Mononuclear cell (primary cell): ENCODE data around the gene SORBS1. TPM values are rescaled to one million over a fixed set of nuclear protein-coding genes. Genes with fewer than 3 reads are reported as not detected.

Experiments used
- H3K27me3 ChIP-seq: 2 replicates; pipeline ENCODE4 v1.6.0; 2011; ENCODE audit warnings: low read length, control low read depth; ENCODE audit not compliant: insufficient read depth
- H3K4me1 ChIP-seq: 2 replicates; pipeline ENCODE4 v1.5.1; 2011; ENCODE audit warnings: mild to moderate bottlenecking, low read length, control low read depth; ENCODE audit not compliant: insufficient read depth
- H3K4me3 ChIP-seq: 2 replicates; pipeline ENCODE4 v1.5.1; 2011; ENCODE audit warnings: mild to moderate bottlenecking, low read length, moderate library complexity
- H3K9me3 ChIP-seq: 2 replicates; pipeline ENCODE4 v1.5.1; 2011; ENCODE audit warnings: low read depth, mild to moderate bottlenecking, control low read depth, low read length
- total RNA-seq: library from RNA; depleted of rRNA; stranded (reverse); fragments of >200 nt; gene quantifications from one replicate; pipeline ENCODE4 v1.2.3, GENCODE V29; 2012

SORBS1 gene
- total RNA-seq, 1 donor, result 5.2 TPM

DNA sequence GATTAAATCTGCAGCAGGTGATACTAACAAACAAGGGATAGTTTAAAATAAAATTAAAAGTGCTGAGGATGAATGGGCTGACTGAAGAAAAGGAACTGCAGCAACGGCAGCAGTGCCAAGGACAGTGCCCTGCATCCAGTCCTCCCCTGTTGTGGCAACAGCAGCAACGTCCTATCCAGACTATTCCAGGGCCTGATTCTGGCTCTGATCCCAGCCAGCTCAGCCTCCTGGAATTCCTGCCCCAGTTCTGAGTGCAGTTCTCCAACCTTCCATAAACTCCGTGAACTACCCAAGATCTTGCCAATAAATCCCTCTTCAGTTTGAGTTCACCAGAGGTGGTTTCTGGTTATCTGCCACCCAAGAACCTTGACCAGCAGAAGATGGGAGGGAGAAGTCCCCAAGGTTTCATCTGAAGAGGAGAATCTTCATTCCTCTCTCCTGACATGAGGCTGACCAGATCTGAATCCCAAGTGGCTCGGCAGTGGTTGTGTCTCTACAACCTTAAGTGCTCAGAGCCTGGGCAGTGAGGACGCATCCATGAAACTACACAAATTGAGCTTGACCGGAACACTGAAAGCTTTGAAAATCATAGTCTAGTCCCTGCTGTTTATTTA is 115.8 kb downstream of the SORBS1 start:
- H3K9me3 ChIP-seq, result no peaks in the 10 kb centered on the region
- no peak overlapping the region for H3K4me3 ChIP-seq

DNA sequence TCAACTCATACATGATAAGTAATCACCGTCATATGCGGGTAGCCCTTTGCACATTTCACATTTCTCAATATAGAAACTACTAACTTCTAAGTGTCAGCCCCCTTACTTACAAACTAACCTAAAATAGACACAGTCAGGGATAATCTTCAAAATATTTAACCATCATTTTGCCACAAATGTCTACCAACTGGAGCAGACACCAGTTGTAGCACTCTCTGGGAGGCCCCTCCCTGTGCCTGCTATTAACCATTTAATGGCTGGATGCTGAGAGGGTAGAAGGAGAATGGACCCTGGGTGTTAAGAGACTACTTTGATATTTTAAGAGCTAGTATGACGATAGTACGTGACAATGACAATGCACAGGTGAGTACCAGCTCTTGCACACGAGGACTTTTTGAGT is 116.4 kb downstream of the SORBS1 start:
- Histone ChIP-seq H3K4me1 (no peaks in the 10 kb centered on the region), H3K4me3 (no peak overlapping the region), H3K9me3 (no peaks in the 10 kb centered on the region), H3K27me3 (no peaks in the 10 kb centered on the region)

More for the DNA sequence above, 115.8 kb downstream of the SORBS1 start:
- Histone ChIP-seq H3K4me1 (no peaks in the 10 kb centered on the region), H3K27me3 (no peaks in the 10 kb centered on the region)

DNA sequence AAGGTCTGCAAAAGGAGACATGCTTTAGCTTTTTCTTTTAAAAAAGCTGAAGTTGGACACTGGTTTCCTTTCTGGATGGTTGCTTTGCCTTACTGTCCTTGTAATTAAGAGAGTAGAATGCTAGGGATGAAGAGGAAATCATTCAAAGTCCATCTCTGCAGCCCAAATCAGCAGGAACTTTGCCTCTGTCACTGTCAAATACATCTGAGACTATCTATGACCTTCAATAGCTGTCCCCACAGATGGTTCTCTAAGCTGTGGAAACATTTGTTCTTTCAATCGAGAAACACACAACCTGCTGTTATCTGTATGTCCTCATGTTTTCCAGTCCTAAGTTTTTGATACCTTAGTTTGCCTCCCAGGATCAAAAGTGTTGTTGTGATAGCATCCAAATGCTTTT is 117.5 kb downstream of the SORBS1 start:
- Histone ChIP-seq H3K4me1 (no peaks in the 10 kb centered on the region), H3K27me3 (no peaks in the 10 kb centered on the region), H3K9me3 (no peaks in the 10 kb centered on the region)

DNA sequence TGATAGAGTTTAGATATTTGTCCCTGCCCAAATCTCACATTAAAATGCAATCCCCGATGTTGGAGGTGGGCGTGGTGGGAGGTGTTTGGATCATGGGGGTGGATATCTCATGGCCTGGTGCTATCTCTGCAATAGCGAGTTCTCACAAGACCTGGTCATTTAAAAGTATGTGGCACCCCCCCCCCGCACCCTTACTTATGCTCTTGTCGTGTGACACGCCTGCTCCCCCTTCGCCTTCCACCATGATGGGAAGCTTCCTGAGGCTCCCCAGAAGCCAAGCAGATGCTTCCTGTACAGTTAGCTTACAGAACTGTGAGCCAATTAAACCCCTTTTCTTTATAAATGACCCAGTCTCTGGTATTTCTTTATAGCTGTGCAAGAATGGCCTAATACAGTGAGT is 118.8 kb downstream of the SORBS1 start:
- Histone ChIP-seq H3K9me3 (no peaks in the 10 kb centered on the region), H3K4me3 (no peak overlapping the region), H3K27me3 (no peaks in the 10 kb centered on the region), H3K4me1 (no peaks in the 10 kb centered on the region)

More for the DNA sequence above, 117.5 kb downstream of the SORBS1 start:
- no peak overlapping the region for H3K4me3 ChIP-seq

DNA sequence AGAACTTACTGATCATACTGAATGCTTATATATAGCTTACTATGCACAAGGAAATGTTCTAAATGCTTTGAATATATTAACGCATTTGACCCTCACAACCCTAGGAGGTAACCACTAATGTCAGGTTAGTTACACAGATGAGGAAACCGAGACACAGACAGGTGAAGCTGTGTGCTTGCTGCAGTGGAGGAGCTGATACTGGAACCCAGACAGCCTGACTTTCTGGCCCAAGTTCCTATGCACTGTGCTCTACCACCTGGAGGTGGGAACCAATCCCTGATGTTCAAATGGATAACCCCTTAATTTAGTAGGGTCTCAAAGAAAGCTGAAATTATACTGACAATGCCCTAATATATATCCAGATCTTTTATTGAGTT is 119.6 kb downstream of the SORBS1 start:
- Histone ChIP-seq H3K9me3 (no peaks in the 10 kb centered on the region), H3K4me3 (no peak overlapping the region), H3K27me3 (no peaks in the 10 kb centered on the region), H3K4me1 (no peaks in the 10 kb centered on the region)

DNA sequence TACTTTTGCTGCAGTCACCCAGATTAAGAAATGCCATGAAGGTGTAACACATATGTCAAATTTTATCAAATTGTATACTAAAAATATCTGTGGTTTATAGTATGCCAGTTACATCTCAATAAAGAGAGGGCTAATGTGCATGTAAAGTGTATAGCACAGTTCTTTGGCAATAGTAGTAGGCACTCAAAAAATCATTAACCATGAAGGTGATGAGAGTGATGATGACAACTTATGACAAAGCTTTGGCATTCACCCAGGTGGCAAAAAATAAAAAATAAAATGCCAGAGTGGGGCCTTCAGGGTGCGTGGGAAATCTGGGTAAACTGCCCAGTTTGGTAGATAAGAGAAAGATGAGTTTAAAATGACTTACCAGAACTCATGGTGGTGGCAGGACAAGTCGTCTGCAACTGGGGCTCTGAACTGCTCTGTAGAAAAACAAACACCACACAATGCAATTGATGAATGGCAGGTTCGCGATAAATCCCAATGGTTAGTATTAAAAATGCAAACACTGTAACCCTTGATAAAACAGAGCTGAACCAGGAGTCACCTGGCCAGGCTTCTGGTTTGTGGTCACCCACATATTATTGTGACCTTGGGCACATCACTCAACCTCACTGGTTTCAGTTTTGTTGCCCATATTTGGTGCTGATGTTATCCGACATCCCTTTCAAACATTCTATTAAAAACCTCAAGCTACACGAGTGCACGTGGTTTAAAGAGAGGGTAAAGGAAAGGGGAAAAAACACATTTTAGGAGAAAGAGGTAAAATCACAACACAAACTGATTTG is 120.2 kb downstream of the SORBS1 start:
- Histone ChIP-seq H3K4me3 (no peak overlapping the region), H3K4me1 (no peaks in the 10 kb centered on the region)

DNA sequence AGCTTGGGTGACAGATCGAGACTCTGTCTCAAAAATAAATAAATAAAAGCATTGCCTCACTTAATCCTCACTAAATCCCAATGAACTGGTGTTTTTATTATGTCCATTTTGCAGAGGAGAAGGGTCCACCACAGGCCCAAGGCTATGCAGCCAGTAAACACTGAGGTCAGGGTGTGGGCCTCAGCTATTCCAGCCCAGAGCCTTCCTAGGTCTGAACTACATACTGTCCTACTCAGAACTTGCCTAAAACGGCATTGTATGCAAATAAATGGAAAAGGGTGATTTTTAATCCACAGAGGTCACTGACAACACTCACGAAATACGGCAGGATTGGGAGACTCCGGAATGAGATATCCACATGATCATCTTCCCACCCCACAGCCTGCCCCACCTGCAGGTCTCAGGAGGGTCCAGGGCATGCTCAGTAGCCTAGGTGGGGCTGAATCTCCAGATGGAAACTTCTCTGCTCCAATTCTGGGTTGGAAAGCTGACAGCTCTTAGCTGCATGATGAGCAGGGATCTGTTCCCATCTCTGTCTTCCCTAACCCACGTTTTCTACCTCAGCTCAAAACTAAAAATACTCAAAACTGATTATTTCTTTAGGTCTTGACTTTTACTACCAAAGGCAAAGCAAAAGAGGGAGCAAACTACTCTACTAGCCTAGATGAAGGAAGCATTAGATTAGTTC is 121.0 kb downstream of the SORBS1 start:
- Histone ChIP-seq H3K27me3 (no peaks in the 10 kb centered on the region), H3K9me3 (no peaks in the 10 kb centered on the region), H3K4me3 (no peak overlapping the region), H3K4me1 (no peaks in the 10 kb centered on the region)

More for the DNA sequence above, 120.2 kb downstream of the SORBS1 start:
- Histone ChIP-seq H3K27me3 (no peaks in the 10 kb centered on the region), H3K9me3 (no peaks in the 10 kb centered on the region)

DNA sequence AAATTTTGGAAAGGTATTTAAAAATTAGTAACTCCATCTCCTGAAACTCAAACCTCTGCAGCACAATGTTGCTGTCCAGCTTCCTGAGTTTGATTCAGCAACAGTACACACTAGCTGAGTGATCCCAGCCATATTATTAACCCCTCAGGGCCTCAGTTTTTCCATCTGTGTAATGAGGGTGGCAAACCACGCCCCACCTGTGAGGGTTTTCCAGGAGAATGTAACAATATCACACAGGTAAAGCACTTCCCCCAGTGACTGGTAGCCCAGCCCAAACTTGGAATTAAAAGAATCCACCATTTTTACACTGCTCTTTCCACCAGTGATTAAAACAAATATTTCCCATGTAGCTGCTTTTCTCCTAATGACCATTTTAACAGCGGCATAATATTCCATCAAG is 122.4 kb downstream of the SORBS1 start:
- Histone ChIP-seq H3K9me3 (no peaks in the 10 kb centered on the region), H3K4me3 (no peak overlapping the region), H3K4me1 (no peaks in the 10 kb centered on the region)

DNA sequence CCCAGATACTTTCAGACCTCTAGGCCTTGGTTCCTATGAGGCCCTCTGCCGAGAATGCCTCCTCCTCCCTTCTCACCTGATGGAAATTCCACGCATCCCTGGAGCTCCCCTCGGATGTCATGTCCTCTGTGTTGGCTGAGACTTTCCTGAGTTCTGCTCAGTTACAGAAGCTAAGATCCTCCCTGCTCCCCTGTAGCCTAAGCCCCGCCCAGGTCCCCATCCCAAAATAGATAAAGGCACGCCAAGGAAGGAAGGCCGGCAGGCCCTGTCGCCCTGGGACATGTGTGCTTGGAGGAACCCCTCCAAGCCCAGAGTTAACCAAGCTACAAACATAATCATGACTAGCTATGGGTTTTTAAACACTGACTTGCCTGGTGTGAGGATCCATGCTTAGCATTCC is 123.5 kb downstream of the SORBS1 start:
- H3K27me3 ChIP-seq, result no peaks in the 10 kb centered on the region
- H3K4me3 ChIP-seq, result no peak overlapping the region
- no peaks in the 10 kb centered on the region for H3K9me3 ChIP-seq
- no peaks in the 10 kb centered on the region for H3K4me1 ChIP-seq

More for the DNA sequence above, 122.4 kb downstream of the SORBS1 start:
- no peaks in the 10 kb centered on the region for H3K27me3 ChIP-seq

DNA sequence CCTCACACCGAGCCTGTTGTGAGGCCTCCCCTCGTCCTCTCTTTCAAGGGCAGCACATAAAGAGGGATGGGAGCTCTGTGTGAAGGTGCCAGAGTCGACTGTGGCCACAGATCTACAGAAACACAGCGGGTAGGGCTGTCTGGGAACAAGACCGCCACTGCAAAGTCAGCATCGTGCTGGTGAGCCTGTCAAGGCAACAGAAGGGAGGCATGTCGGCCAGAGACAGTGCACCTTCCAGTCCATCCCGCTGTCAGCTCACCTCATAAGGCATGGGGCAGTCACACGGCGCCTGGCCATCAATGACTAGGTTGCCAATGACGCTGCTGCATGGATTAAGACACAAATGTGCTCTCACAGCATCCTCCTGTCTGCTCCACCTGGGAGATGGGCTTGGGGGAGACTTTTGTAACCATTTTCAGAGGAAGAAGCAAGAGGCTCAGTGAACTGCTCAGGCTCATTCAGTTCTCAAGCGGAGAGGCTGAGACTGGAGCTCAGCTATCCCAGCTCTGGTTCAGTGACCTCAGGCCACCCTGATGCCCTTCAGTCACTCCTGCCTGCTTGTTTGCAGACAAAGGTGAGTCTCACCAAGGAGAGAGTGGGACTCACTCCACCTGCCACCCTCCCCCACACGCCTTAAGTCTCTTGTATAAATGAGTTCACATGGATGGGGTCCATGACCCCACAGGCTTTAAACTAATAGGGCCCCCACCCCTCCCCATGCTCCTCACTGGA is 125.5 kb downstream of the SORBS1 start:
- Histone ChIP-seq H3K27me3 (no peaks in the 10 kb centered on the region), H3K9me3 (no peaks in the 10 kb centered on the region), H3K4me1 (no peaks in the 10 kb centered on the region), H3K4me3 (no peak overlapping the region)

DNA sequence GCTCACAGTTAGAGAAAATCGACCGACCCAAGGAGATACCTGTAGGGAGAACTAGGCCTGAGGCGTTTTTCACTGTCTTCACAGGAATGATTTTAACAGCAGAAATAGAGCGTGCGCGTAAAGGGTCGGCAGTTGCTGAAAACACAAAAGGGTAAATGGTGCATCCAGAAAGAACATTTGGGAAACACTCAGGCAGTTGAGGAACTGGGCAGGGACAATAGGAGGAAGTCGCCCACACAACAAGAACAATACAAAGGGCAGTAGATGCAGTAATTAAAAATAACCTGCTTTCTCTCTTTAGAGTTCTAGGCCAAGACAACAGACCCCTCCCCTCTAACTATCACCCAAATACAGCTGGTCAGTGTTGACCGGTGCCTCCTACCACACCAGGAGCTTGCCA is 126.6 kb downstream of the SORBS1 start:
- Histone ChIP-seq H3K27me3 (no peaks in the 10 kb centered on the region), H3K4me3 (no peak overlapping the region), H3K9me3 (no peaks in the 10 kb centered on the region), H3K4me1 (no peaks in the 10 kb centered on the region)

DNA sequence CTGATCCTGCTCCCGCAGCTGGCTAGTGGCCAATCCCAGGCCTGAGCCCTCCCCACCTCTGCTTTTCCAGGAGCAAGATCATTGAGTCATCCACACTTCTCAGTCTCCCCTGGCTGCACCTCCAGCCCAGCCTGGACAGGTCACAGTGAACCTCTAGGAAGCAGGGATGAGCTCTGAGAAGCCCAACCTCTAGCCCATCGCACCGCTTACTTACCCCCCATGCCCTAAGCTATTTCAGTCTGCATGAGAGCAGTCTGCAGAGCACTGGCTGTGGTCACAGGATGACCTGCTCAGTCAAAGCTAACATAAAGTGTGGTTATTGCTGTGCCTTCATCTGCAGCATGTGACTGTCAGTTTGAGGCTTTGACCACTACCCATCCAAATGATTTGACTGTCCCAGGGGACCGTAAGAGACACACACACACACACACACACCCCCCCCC is 129.2 kb downstream of the SORBS1 start:
- H3K4me1 ChIP-seq, result no peaks in the 10 kb centered on the region
- H3K9me3 ChIP-seq, result no peaks in the 10 kb centered on the region
- no peak overlapping the region for H3K4me3 ChIP-seq
- H3K27me3 ChIP-seq, result no peaks in the 10 kb centered on the region

DNA sequence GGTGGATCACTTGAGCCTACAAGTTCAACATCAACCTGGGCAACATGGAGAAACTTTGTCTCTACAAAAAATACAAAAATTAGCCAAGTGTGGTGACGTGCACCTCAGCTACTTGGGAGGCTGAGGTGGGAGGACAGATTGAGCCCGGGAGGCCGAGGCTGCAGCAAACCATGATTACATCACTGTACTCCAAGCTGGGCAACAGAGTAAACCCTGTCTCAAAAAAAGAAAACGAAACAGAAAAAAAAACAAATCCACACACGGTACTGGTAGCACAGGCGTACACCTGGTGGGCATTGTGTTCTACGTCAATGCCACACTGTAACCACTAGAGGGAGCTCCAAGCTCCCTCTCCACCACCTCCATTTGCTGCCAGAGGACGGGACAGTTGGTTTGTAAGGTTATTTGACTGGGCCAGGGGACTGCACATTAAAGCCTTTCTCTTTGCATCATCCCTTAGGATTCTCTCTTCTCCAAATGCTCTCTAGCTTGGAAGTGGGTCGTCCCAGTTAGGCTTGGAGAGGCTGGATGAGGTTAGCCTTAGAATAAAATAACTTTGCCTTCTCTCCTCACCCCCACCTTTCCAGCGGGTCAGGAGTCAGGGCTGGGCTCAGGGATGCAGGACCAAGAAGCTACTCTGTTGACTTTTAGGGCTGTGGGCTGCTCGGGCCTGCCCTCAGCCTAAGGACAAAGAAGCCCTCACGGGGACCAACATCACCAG is 130.8 kb downstream of the SORBS1 start:
- Histone ChIP-seq H3K4me1 (no peaks in the 10 kb centered on the region), H3K9me3 (no peaks in the 10 kb centered on the region), H3K4me3 (no peak overlapping the region), H3K27me3 (no peaks in the 10 kb centered on the region)

DNA sequence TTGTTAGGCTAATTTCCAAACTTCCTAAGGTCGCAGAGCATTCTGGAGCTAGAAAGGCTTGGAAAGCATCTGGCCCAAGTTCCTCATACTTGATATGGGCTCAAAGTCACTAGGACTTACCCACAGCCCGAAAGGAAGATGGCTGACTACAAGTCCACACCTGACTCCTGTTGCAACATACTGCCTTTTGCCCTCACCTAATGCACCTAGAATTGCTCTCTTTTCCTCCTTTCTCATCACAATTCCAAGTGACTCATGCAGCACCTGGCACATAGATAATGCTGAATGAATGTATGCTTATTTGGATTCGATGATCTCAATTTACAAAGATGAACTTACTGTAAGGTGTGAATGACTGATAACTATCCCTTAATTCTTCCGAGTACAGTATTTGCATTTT is 131.5 kb downstream of the SORBS1 start:
- Histone ChIP-seq H3K9me3 (no peaks in the 10 kb centered on the region), H3K27me3 (no peaks in the 10 kb centered on the region), H3K4me1 (no peaks in the 10 kb centered on the region)

More for the DNA sequence above, 131.5 kb downstream of the SORBS1 start:
- no peak overlapping the region for H3K4me3 ChIP-seq
